Kidney (tissue), 14 donors: ENCODE data around the gene TNS4. TPM values are rescaled to one million over a fixed set of nuclear protein-coding genes. Genes with fewer than 3 reads are reported as not detected.

Experiments
- DNase-seq, 5 donors: peaks; one replicate each; pipeline ENCODE4 v3.0.0-alpha.2; 2013 to 2020
- FAIRE-seq: peaks from 2 replicates; lab custom pipeline; 2012; peaks lifted over from hg19 to GRCh38; lab: Jason Lieb, UNC
- H3K27ac ChIP-seq, 2 donors: one replicate each; pipeline ENCODE4 v1.7.0; 2013; ENCODE audit warnings: low read depth in 2 of 2, low read length in 2 of 2, inconsistent platforms in 1 of 2
- H3K27me3 ChIP-seq: one replicate; pipeline ENCODE4 v1.7.1; 2013; ENCODE audit warnings: low read length, inconsistent platforms; ENCODE audit not compliant: control insufficient read depth, insufficient read depth
- H3K36me3 ChIP-seq, 3 donors: one replicate each; pipeline versions ENCODE4 v1.7.0 to v1.7.1; 2013; ENCODE audit warnings: low read length in 3 of 3, control low read depth in 1 of 3, inconsistent platforms in 1 of 3; ENCODE audit not compliant: insufficient read depth in 3 of 3, control insufficient read depth in 2 of 3
- H3K4me1 ChIP-seq, 3 donors: one replicate each; pipeline versions ENCODE4 v1.7.0 to v1.7.1; 2013; ENCODE audit warnings: low read length in 3 of 3, inconsistent platforms in 1 of 3, low read depth in 1 of 3; ENCODE audit not compliant: control insufficient read depth in 2 of 3, insufficient read depth in 2 of 3
- H3K4me3 ChIP-seq, 3 donors: one replicate each; pipeline versions ENCODE4 v1.7.0 to v1.8.1; 2013; ENCODE audit warnings: low read length in 3 of 3, control low read depth in 1 of 3, inconsistent platforms in 1 of 3
- H3K9ac ChIP-seq, 3 donors: one replicate each; pipeline versions ENCODE4 v1.7.0 to v1.7.1; 2013; ENCODE audit warnings: low read length in 3 of 3, control low read depth in 1 of 3, inconsistent platforms in 1 of 3
- H3K9me3 ChIP-seq, 3 donors: one replicate each; pipeline versions ENCODE4 v1.7.0 to v1.7.1; 2013; ENCODE audit warnings: low read length in 3 of 3, control low read depth in 1 of 3, inconsistent platforms in 1 of 3; ENCODE audit not compliant: control insufficient read depth in 2 of 3, insufficient read depth in 1 of 3
- intact Hi-C: fragments of 100-400 bp; cut with DNase I; formaldehyde crosslinking; loops from one replicate; pipeline ENCODE4 v1.11.1; 2022
- polyA plus RNA-seq: library from polyadenylated mRNA; stranded (reverse); fragments of 350-450 nt; fragmentation: Illumina TruSeq; extraction: RNeasy Lipid Tissue Mini Kit (QIAGEN cat#74804); gene quantifications from one replicate; pipeline ENCODE4 v1.2.3, GENCODE V29; 2014; ENCODE audit warnings: low read depth, low replicate concordance; ENCODE audit not compliant: insufficient read depth
- total RNA-seq: library from RNA; stranded (reverse); fragmentation: NEBNext Ultra II Directional; extraction: Animal tissue kit (Norgen Biotek cat#: 25700); gene quantifications from one replicate; pipeline ENCODE4 v1.2.1, GENCODE V29; 2021
- TF ChIP-seq, protein P1 (sequence below): IDR thresholded peaks from 3 replicates; pipeline ENCODE4 v1.5.1; 2012; ENCODE audit warnings: mild to moderate bottlenecking, moderate library complexity, borderline replicate concordance; ENCODE audit not compliant: insufficient read depth; ENCODE audit errors: extremely low read depth
- donor health status: control.
- donor health status: control.
- donor health status: control.
- donor health status: control.
- donor health status: control.
- donor health status: DM: yes; HTN: yes; CAD: no.
- donor health status: Normal renal cell carcinoma (clear cell type).

The TNS4 gene
- total and polyA plus RNA-seq, 2 donors from 2014 or later, result 0.31 to 2.2 TPM

DNA sequence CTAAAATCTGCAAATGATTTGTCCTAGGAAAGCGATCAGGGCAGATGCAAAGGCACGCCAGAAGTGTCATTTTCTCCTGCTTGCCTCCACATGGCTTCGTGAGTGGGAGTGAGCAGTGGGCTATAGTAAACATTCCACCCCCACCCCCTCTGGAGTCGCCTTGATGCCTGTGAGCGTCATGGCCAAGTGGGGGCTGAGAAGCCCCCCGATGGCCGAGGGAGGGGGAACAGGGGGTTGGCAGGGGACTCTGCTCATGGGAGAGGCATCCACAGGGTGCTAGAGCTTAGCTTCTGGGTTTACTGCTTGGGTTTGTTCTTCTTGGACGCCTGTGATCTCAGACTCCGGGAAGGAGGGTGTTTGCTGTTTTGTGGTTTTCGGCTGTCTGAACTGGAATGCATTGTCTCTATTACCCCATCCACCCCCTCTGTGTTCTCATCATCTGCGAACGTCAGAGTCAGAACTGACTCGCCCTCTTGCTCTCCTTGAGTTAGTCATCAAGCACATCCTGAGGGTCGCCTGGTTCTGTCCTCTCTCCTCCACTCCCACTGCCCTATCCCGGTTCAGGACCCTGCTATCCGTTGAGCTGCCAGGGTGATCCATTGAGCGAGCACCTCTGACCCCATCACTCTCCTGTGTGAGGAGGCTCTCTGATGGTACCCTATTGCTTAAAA is 15.4 kb downstream of the TNS4 start:
- H3K36me3 ChIP-seq, result no peaks in the 10 kb centered on the region
- H3K9ac ChIP-seq, result no peak overlapping the region
- TF ChIP-seq, protein P1, sequence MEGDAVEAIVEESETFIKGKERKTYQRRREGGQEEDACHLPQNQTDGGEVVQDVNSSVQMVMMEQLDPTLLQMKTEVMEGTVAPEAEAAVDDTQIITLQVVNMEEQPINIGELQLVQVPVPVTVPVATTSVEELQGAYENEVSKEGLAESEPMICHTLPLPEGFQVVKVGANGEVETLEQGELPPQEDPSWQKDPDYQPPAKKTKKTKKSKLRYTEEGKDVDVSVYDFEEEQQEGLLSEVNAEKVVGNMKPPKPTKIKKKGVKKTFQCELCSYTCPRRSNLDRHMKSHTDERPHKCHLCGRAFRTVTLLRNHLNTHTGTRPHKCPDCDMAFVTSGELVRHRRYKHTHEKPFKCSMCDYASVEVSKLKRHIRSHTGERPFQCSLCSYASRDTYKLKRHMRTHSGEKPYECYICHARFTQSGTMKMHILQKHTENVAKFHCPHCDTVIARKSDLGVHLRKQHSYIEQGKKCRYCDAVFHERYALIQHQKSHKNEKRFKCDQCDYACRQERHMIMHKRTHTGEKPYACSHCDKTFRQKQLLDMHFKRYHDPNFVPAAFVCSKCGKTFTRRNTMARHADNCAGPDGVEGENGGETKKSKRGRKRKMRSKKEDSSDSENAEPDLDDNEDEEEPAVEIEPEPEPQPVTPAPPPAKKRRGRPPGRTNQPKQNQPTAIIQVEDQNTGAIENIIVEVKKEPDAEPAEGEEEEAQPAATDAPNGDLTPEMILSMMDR, result no peak
- H3K27ac ChIP-seq, result no peak overlapping the region
- no peak overlapping the region for H3K4me3 ChIP-seq
- DNase-seq (peak in 4 of 5 donors; percentile 55 to 79 (median 64)), FAIRE-seq (no peak)
- peaks cover 0 to 7% (median 6%) of the 10 kb centered on the region in 3 donors for H3K4me1 ChIP-seq
- intact Hi-C loops, result no loop called here
- no peaks in the 10 kb centered on the region for H3K9me3 ChIP-seq
- H3K27me3 ChIP-seq, result no peaks in the 10 kb centered on the region

GRCh38 chr17:40484973-40485530 is 16.4 kb downstream of the TNS4 start:
- TF ChIP-seq, protein P1, result no peak
- no peak overlapping the region for H3K27ac ChIP-seq
- H3K4me1 ChIP-seq, result peaks cover 0 to 3% (median under 1%) of the 10 kb centered on the region in 3 donors
- no peak for FAIRE-seq
- peak in 1 of 5 donors; percentile 2 for DNase-seq
- H3K9ac ChIP-seq, result no peak overlapping the region
- intact Hi-C loops, result no loop called here
- H3K9me3 ChIP-seq, result no peaks in the 10 kb centered on the region
- no peak overlapping the region for H3K4me3 ChIP-seq
- H3K27me3 ChIP-seq, result no peaks in the 10 kb centered on the region
- H3K36me3 ChIP-seq, result no peaks in the 10 kb centered on the region

- Histone ChIP-seq H3K27me3 (no peaks in the 10 kb centered on the region), H3K36me3 (no peaks in the 10 kb centered on the region), H3K9ac (no peak overlapping the region), H3K4me1 (no peaks in the 10 kb centered on the region), H3K9me3 (no peaks in the 10 kb centered on the region), H3K4me3 (no peak overlapping the region), H3K27ac (no peak overlapping the region)
- DNase-seq (peak in 1 of 5 donors; percentile 38), FAIRE-seq (no peak)
- intact Hi-C loops, result no loop called here
- TF ChIP-seq, protein P1, result no peak
These were observed 17.0 kb downstream of the TNS4 start for GRCh38 chr17:40484285-40484972.
